ENCODE measurements around the gene MEX3A.
"Not testable (repeated sequence)": the region's sequence is repeated elsewhere in the genome, so short reads cannot be mapped to it uniquely, and the experiment has no call there.

Gene MEX3A

GRCh38 chr1:156062189-156062588, 20.1 kb downstream of the MEX3A start:
- in situ Hi-C loops (cut with HindIII; ENCODE audit: low sequenced_read_pairs), result no loop called here

GRCh38 chr1:156060937-156061636, 21.2 kb downstream of the MEX3A start, which contains the start of gene RAB25:
TSS of gene RAB25 (plus strand) at chr1:156061160. CDS start at chr1:156061401, 241 bp downstream.
- in situ Hi-C loops (cut with HindIII; ENCODE audit: low sequenced_read_pairs), result no loop called here

GRCh38 chr1:156056326-156056849, 25.9 kb downstream of the MEX3A start:
- in situ Hi-C loops (cut with HindIII; ENCODE audit: low sequenced_read_pairs), result loop anchor here (5.0 kb wide), 1 partner anchor 44 kb away; no protein-coding TSS in a partner anchor

GRCh38 chr1:156055281-156056048, 26.8 kb downstream of the MEX3A start:
- in situ Hi-C loops (cut with HindIII; ENCODE audit: low sequenced_read_pairs), result loop anchor here (5.0 kb wide), 1 partner anchor 43 kb away; no protein-coding TSS in a partner anchor

- in situ Hi-C loops (cut with HindIII; ENCODE audit: low sequenced_read_pairs), result loop anchor here (5.0 kb wide), 1 partner anchor 42 kb away; no protein-coding TSS in a partner anchor
These were observed 27.6 kb downstream of the MEX3A start, which contains the start of gene LAMTOR2 for GRCh38 chr1:156054500-156055280. TSS of gene LAMTOR2 (plus strand) at chr1:156054782. CDS start at chr1:156054890, 108 bp downstream.

- in situ Hi-C loops (cut with HindIII; ENCODE audit: low sequenced_read_pairs), result no loop called here
These were observed 28.3 kb downstream of the MEX3A start, which contains the start of gene UBQLN4 for GRCh38 chr1:156053768-156054499. TSS of gene UBQLN4 (minus strand) at chr1:156053798. CDS start at chr1:156053701, 97 bp downstream.

GRCh38 chr1:156052862-156053767, 29.1 kb downstream of the MEX3A start:
- in situ Hi-C loops (cut with HindIII; ENCODE audit: low sequenced_read_pairs), result no loop called here

GRCh38 chr1:156051011-156051725, 31.1 kb downstream of the MEX3A start:
- in situ Hi-C loops (cut with HindIII; ENCODE audit: low sequenced_read_pairs), result no loop called here

GRCh38 chr1:156050376-156050775, 31.9 kb downstream of the MEX3A start:
- in situ Hi-C loops (cut with HindIII; ENCODE audit: low sequenced_read_pairs), result no loop called here

GRCh38 chr1:156048663-156049258, 33.5 kb downstream of the MEX3A start:
- in situ Hi-C loops (cut with HindIII; ENCODE audit: low sequenced_read_pairs), result no loop called here

- in situ Hi-C loops (cut with HindIII; ENCODE audit: low sequenced_read_pairs), result no loop called here
These were observed 37.2 kb downstream of the MEX3A start for GRCh38 chr1:156045076-156045475.

- in situ Hi-C loops (cut with HindIII; ENCODE audit: low sequenced_read_pairs), result no loop called here
These were observed 39.4 kb downstream of the MEX3A start for GRCh38 chr1:156042828-156043227.

GRCh38 chr1:156034991-156035390, 47.3 kb downstream of the MEX3A start:
- in situ Hi-C loops (cut with HindIII; ENCODE audit: low sequenced_read_pairs), result not testable (repeated sequence)

- in situ Hi-C loops (cut with HindIII; ENCODE audit: low sequenced_read_pairs), result no loop called here
These were observed 49.3 kb downstream of the MEX3A start for GRCh38 chr1:156033011-156033410.

- in situ Hi-C loops (cut with HindIII; ENCODE audit: low sequenced_read_pairs), result no loop called here
These were observed 55.7 kb downstream of the MEX3A start for GRCh38 chr1:156026588-156026987.

GRCh38 chr1:156025876-156026275, 56.4 kb downstream of the MEX3A start:
- in situ Hi-C loops (cut with HindIII; ENCODE audit: low sequenced_read_pairs), result no loop called here

- in situ Hi-C loops (cut with HindIII; ENCODE audit: low sequenced_read_pairs), result no loop called here
These were observed 57.5 kb downstream of the MEX3A start for GRCh38 chr1:156024801-156025200.
